GM12878 (cell line): Measurements from ENCODE around the gene CD96.

ENCODE experiments used
- BCL11A ChIP-seq: IDR thresholded peaks from 2 replicates; pipeline ENCODE4 v1.6.1; 2011; ENCODE audit warnings: low read depth, low read length
- CTCF ChIP-seq, 3 experiments: IDR thresholded peaks in 2 of 3; conservative IDR thresholded peaks in 1 of 3; 2 replicates each; pipeline ENCODE4 v1.5.1; 2011; ENCODE audit warnings: low read depth in 3 of 3, low read length in 3 of 3, mild to moderate bottlenecking in 3 of 3, control low read depth in 2 of 3, moderate library complexity in 2 of 3, inconsistent platforms in 1 of 3, mixed read lengths in 1 of 3; ENCODE audit not compliant: control insufficient read depth in 2 of 3, insufficient read depth in 1 of 3; ENCODE audit errors: extremely low read depth in 1 of 3
- EP300 ChIP-seq, 2 experiments: fragments of 150-350 bp in 1 of 2; IDR thresholded peaks; 2 replicates each; pipeline ENCODE4 v1.6.1; 2011 to 2012; ENCODE audit warnings: low read depth in 2 of 2, low read length in 2 of 2, borderline replicate concordance in 1 of 2, improper control_type of control experiment in 1 of 2, inconsistent platforms in 1 of 2; ENCODE audit not compliant: control insufficient read depth in 1 of 2
- FOS ChIP-seq: IDR thresholded peaks from 3 replicates; pipeline ENCODE4 v1.6.1; 2011; ENCODE audit warnings: borderline replicate concordance; ENCODE audit not compliant: insufficient read length; ENCODE audit errors: extremely low read depth
- GABPA ChIP-seq: IDR thresholded peaks from 2 replicates; pipeline ENCODE4 v1.6.1; 2014; ENCODE audit warnings: antibody characterized with exemption, low read depth, mild to moderate bottlenecking, inconsistent platforms
- RAD51 ChIP-seq: fragments of 450-650 bp; IDR thresholded peaks from 2 replicates; pipeline ENCODE4 v1.6.1; 2016; ENCODE audit warnings: moderate library complexity, mild to moderate bottlenecking, inconsistent platforms
- TAF1 ChIP-seq: IDR thresholded peaks from 2 replicates; pipeline ENCODE4 v1.6.1; 2011; ENCODE audit warnings: mild to moderate bottlenecking, low read depth, low read length, borderline replicate concordance
- TF ChIP-seq, protein P1 (sequence below): fragments of 450-650 bp; IDR thresholded peaks from 2 replicates; pipeline ENCODE4 v1.6.1; 2017; ENCODE audit warnings: antibody characterized with exemption, mild to moderate bottlenecking, moderate library complexity

- TF ChIP-seq FOS = no peak
- TF ChIP-seq, protein P1, sequence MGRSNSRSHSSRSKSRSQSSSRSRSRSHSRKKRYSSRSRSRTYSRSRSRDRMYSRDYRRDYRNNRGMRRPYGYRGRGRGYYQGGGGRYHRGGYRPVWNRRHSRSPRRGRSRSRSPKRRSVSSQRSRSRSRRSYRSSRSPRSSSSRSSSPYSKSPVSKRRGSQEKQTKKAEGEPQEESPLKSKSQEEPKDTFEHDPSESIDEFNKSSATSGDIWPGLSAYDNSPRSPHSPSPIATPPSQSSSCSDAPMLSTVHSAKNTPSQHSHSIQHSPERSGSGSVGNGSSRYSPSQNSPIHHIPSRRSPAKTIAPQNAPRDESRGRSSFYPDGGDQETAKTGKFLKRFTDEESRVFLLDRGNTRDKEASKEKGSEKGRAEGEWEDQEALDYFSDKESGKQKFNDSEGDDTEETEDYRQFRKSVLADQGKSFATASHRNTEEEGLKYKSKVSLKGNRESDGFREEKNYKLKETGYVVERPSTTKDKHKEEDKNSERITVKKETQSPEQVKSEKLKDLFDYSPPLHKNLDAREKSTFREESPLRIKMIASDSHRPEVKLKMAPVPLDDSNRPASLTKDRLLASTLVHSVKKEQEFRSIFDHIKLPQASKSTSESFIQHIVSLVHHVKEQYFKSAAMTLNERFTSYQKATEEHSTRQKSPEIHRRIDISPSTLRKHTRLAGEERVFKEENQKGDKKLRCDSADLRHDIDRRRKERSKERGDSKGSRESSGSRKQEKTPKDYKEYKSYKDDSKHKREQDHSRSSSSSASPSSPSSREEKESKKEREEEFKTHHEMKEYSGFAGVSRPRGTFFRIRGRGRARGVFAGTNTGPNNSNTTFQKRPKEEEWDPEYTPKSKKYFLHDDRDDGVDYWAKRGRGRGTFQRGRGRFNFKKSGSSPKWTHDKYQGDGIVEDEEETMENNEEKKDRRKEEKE = no peak
- TF ChIP-seq BCL11A = no peak
- TF ChIP-seq RAD51 = no peak
- no peak for TF ChIP-seq CTCF (IDR thresholded peaks at IDR 0.05 in 2 of 3, conservative IDR thresholded peaks at IDR 0.05 in 1 of 3; ENCODE audit: control insufficient read depth in 2 of 3, extremely low read depth in 1 of 3, insufficient read depth in 1 of 3, low read depth in 3 of 3, low read length in 3 of 3)
- no peak for TF ChIP-seq TAF1
- TF ChIP-seq EP300 (IDR thresholded peaks at IDR 0.05; ENCODE audit: borderline replicate concordance in 1 of 2, control insufficient read depth in 1 of 2, low read depth in 2 of 2, low read length in 2 of 2) = no peak
- TF ChIP-seq GABPA = no peak
Measured at GRCh38 chr3:111667170-111667569, 125.2 kb downstream of the CD96 start.
